Aorta (tissue), 5 donors: ENCODE data around the gene DPP6. TPM values are rescaled to one million over a fixed set of nuclear protein-coding genes. Genes with fewer than 3 reads are reported as not detected.

ENCODE experiments used
- ATAC-seq: fragments of 200-7000 bp; cut with Tn5 transposase; one replicate; pipeline ENCODE4 v1.9.1; 2022; ENCODE audit warnings: moderate library complexity; ENCODE audit not compliant: low FRiP score
- DNase-seq, 2 donors: peaks; one replicate each; pipeline ENCODE4 v3.0.0-alpha.2; 2020
- H3K27ac ChIP-seq, 2 donors: one replicate each; pipeline ENCODE4 v1.5.1; 2013; ENCODE audit warnings: low read length in 2 of 2, mild to moderate bottlenecking in 2 of 2, moderate library complexity in 2 of 2, control low read depth in 1 of 2, inconsistent platforms in 1 of 2, low read depth in 1 of 2
- H3K27me3 ChIP-seq, 2 donors: one replicate each; pipeline ENCODE4 v1.6.1; 2013; ENCODE audit warnings: control low read depth in 1 of 2, low read length in 1 of 2, mild to moderate bottlenecking in 1 of 2, moderate library complexity in 1 of 2; ENCODE audit not compliant: insufficient read depth in 2 of 2, control insufficient read depth in 1 of 2
- H3K36me3 ChIP-seq, 2 donors: one replicate each; pipeline ENCODE4 v1.6.1; 2013; ENCODE audit warnings: control low read depth in 1 of 2, low read length in 1 of 2, mild to moderate bottlenecking in 1 of 2; ENCODE audit not compliant: insufficient read depth in 2 of 2, control insufficient read depth in 1 of 2
- H3K4me1 ChIP-seq, 2 donors: one replicate each; pipeline ENCODE4 v1.6.1; 2013; ENCODE audit warnings: low read length in 2 of 2, control low read depth in 1 of 2, mild to moderate bottlenecking in 1 of 2, moderate library complexity in 1 of 2; ENCODE audit not compliant: insufficient read depth in 2 of 2, control insufficient read depth in 1 of 2
- H3K4me3 ChIP-seq, 2 donors: one replicate each; pipeline ENCODE4 v1.5.1; 2013; ENCODE audit warnings: low read length in 2 of 2, control low read depth in 1 of 2, mild to moderate bottlenecking in 1 of 2
- H3K9me3 ChIP-seq: one replicate; pipeline ENCODE4 v1.6.1; 2013; ENCODE audit warnings: mild to moderate bottlenecking, low read length; ENCODE audit not compliant: control insufficient read depth
- WGBS, 2 donors: extraction: QIAGEN DNeasy Blood & Tissue Kit; methylation state at CpG; one replicate each; pipeline ENCODE4 v1.1.7; 2013; 5-methylcytosine and 5-hydroxymethylcytosine counted together
- intact Hi-C, 2 donors: fragments of 100-400 bp; cut with DNase I; formaldehyde crosslinking; loops; one replicate each; pipeline versions ENCODE4 v1.14.2 to v1.15.0; 2022
- polyA plus RNA-seq, 2 donors: library from polyadenylated mRNA; stranded (reverse); fragments of 200-250 nt; gene quantifications; one replicate each; pipeline ENCODE4 v1.2.3, GENCODE V29; 2013
- total RNA-seq, 2 donors: library from RNA; stranded (reverse); fragmentation: NEBNext Ultra II Directional; extraction: Animal tissue kit (Norgen Biotek cat#: 25700); gene quantifications; one replicate each; pipeline ENCODE4 v1.2.1, GENCODE V29; 2021
- donor health status: healthy with polysubstance abuse.
- donor health status: Bipolar disorder and iron deficiency.
- donor health status: DM: no; HTN: no; CAD: no.
- donor health status: DM: no; HTN: no; CAD: no.
- donor health status: DM: yes; HTN: yes; CAD: no.

DPP6 gene
- total and polyA plus RNA-seq, 4 donors: 0.69 TPM; not detected in 3

GRCh38 chr7:154183946-154184345 is 131.7 kb downstream of the DPP6 start:
- Histone ChIP-seq H3K27me3 (no peaks in the 10 kb centered on the region), H3K9me3 (no peaks in the 10 kb centered on the region), H3K36me3 (no peaks in the 10 kb centered on the region), H3K4me3 (no peak overlapping the region), H3K27ac (no peak overlapping the region), H3K4me1 (no peaks in the 10 kb centered on the region)
- ATAC-seq (no peak), DNase-seq (no peak)
- intact Hi-C loops: no loop called here
- 44 to 47% methylated on average over 3 of the region's 3 CpGs for WGBS, 2 donors

- intact Hi-C loops: no loop called here
These were observed 134.6 kb downstream of the DPP6 start for GRCh38 chr7:154186811-154187210.

GRCh38 chr7:154188330-154188729 is 136.1 kb downstream of the DPP6 start:
- H3K4me1 ChIP-seq: no peaks in the 10 kb centered on the region
- H3K27ac ChIP-seq: no peak overlapping the region
- no peaks in the 10 kb centered on the region for H3K27me3 ChIP-seq
- 78 to 87% methylated on average over 2 of the region's 2 CpGs for WGBS, 2 donors
- intact Hi-C loops: no loop called here
- no peak for ATAC-seq
- H3K36me3 ChIP-seq: no peaks in the 10 kb centered on the region
- H3K4me3 ChIP-seq: no peak overlapping the region
- peaks cover 1% of the 10 kb centered on the region for H3K9me3 ChIP-seq
- DNase-seq: no peak

More at GRCh38 chr7:154186811-154187210, 134.6 kb downstream of the DPP6 start:
- ATAC-seq (no peak), DNase-seq (no peak)
- Histone ChIP-seq H3K4me3 (no peak overlapping the region), H3K9me3 (peaks cover 1% of the 10 kb centered on the region), H3K36me3 (no peaks in the 10 kb centered on the region), H3K27me3 (no peaks in the 10 kb centered on the region), H3K4me1 (no peaks in the 10 kb centered on the region), H3K27ac (no peak overlapping the region)
- WGBS, 2 donors: 68 to 70% methylated on average over 3 of the region's 3 CpGs

- Histone ChIP-seq H3K4me3 (no peak overlapping the region), H3K27ac (no peak overlapping the region), H3K27me3 (no peaks in the 10 kb centered on the region), H3K36me3 (no peaks in the 10 kb centered on the region), H3K9me3 (no peaks in the 10 kb centered on the region), H3K4me1 (no peaks in the 10 kb centered on the region)
- intact Hi-C loops: no loop called here
- 90 to 92% methylated on average over 7 of the region's 7 CpGs for WGBS, 2 donors
- ATAC-seq (no peak), DNase-seq (no peak)
These were observed 143.1 kb downstream of the DPP6 start for GRCh38 chr7:154195266-154195665.

- Histone ChIP-seq H3K27ac (no peak overlapping the region), H3K36me3 (no peaks in the 10 kb centered on the region), H3K4me1 (no peaks in the 10 kb centered on the region), H3K4me3 (no peak overlapping the region), H3K9me3 (no peaks in the 10 kb centered on the region), H3K27me3 (no peaks in the 10 kb centered on the region)
- 69 to 77% methylated on average over 6 of the region's 6 CpGs for WGBS, 2 donors
- no peak for DNase-seq
- intact Hi-C loops: no loop called here
- no peak for ATAC-seq
These were observed 146.3 kb downstream of the DPP6 start for GRCh38 chr7:154198481-154198880.

- no peaks in the 10 kb centered on the region for H3K27me3 ChIP-seq
- WGBS, 2 donors: 30 to 36% methylated on average over 7 of the region's 7 CpGs
- no peaks in the 10 kb centered on the region for H3K4me1 ChIP-seq
- no peak for ATAC-seq
- no peaks in the 10 kb centered on the region for H3K9me3 ChIP-seq
- H3K36me3 ChIP-seq: no peaks in the 10 kb centered on the region
- no peak overlapping the region for H3K4me3 ChIP-seq
- intact Hi-C loops: no loop called here
- DNase-seq: no peak
- no peak overlapping the region for H3K27ac ChIP-seq
These were observed 148.0 kb downstream of the DPP6 start for GRCh38 chr7:154200241-154200640.

GRCh38 chr7:154202002-154202401 is 149.8 kb downstream of the DPP6 start:
- H3K9me3 ChIP-seq: no peaks in the 10 kb centered on the region
- no peaks in the 10 kb centered on the region for H3K36me3 ChIP-seq
- DNase-seq: no peak
- intact Hi-C loops: no loop called here
- no peak overlapping the region for H3K4me3 ChIP-seq
- H3K27ac ChIP-seq: no peak overlapping the region
- no peaks in the 10 kb centered on the region for H3K4me1 ChIP-seq
- no peak for ATAC-seq
- peaks cover 0 to 2% of the 10 kb centered on the region in 2 donors for H3K27me3 ChIP-seq
- 63 to 70% methylated on average over 7 of the region's 7 CpGs for WGBS, 2 donors

- H3K36me3 ChIP-seq: no peaks in the 10 kb centered on the region
- 65 to 84% methylated on average over 4 of the region's 4 CpGs for WGBS, 2 donors
- no peak overlapping the region for H3K4me3 ChIP-seq
- no peaks in the 10 kb centered on the region for H3K9me3 ChIP-seq
- ATAC-seq: no peak
- no peak for DNase-seq
- H3K27ac ChIP-seq: no peak overlapping the region
- intact Hi-C loops: no loop called here
- H3K4me1 ChIP-seq: no peaks in the 10 kb centered on the region
- peaks cover 0 to 2% of the 10 kb centered on the region in 2 donors for H3K27me3 ChIP-seq
These were observed 151.8 kb downstream of the DPP6 start for GRCh38 chr7:154204046-154204445.

GRCh38 chr7:154212861-154213260 is 160.7 kb downstream of the DPP6 start:
- H3K36me3 ChIP-seq: no peaks in the 10 kb centered on the region
- H3K4me3 ChIP-seq: no peak overlapping the region
- no peak overlapping the region for H3K27ac ChIP-seq
- H3K27me3 ChIP-seq: no peaks in the 10 kb centered on the region
- H3K4me1 ChIP-seq: no peaks in the 10 kb centered on the region
- ATAC-seq: no peak
- intact Hi-C loops: no loop called here
- H3K9me3 ChIP-seq: no peaks in the 10 kb centered on the region
- DNase-seq: no peak
- WGBS, 2 donors: 75 to 80% methylated on average over 6 of the region's 6 CpGs
